NCI-H2081 treated with DMSO at 0.1 percent for 48 hours (cell line): ENCODE data around the gene FGF14.

Experiments used
- DNase-seq: peaks from one replicate; lab custom pipeline; 2025; lab: John Stamatoyannopoulos, UW

The FGF14 gene

GRCh38 chr13:101785858-101786257 lies 616.0 kb downstream of the FGF14 start:
- peak; percentile 45 for DNase-seq

- DNase-seq: no peak
Measured at GRCh38 chr13:101784313-101784712, 617.5 kb downstream of the FGF14 start.

- DNase-seq: no peak
Measured at GRCh38 chr13:101783554-101783953, 618.3 kb downstream of the FGF14 start.

- DNase-seq: no peak
Measured at GRCh38 chr13:101780211-101780610, 621.6 kb downstream of the FGF14 start.

GRCh38 chr13:101779147-101779546 lies 622.7 kb downstream of the FGF14 start:
- no peak for DNase-seq

- no peak for DNase-seq
Measured at GRCh38 chr13:101775267-101775666, 626.6 kb downstream of the FGF14 start.

GRCh38 chr13:101774393-101774792 lies 627.5 kb downstream of the FGF14 start:
- no peak for DNase-seq

- no peak for DNase-seq
Measured at GRCh38 chr13:101773062-101773461, 628.8 kb downstream of the FGF14 start.

- no peak for DNase-seq
Measured at GRCh38 chr13:101767131-101767530, 634.7 kb downstream of the FGF14 start.

- DNase-seq: no peak
Measured at GRCh38 chr13:101763191-101763590, 638.7 kb downstream of the FGF14 start.

GRCh38 chr13:101757446-101758039 lies 644.3 kb downstream of the FGF14 start:
- peak; percentile 31 for DNase-seq

- DNase-seq: no peak
Measured at GRCh38 chr13:101755228-101755887, 646.5 kb downstream of the FGF14 start.

- no peak for DNase-seq
Measured at GRCh38 chr13:101752432-101752831, 649.4 kb downstream of the FGF14 start.

GRCh38 chr13:101751488-101751887 lies 650.4 kb downstream of the FGF14 start:
- DNase-seq: peak; percentile 42

GRCh38 chr13:101749584-101749983 lies 652.3 kb downstream of the FGF14 start:
- no peak for DNase-seq

GRCh38 chr13:101747039-101747438 lies 654.8 kb downstream of the FGF14 start:
- no peak for DNase-seq

- DNase-seq: no peak
Measured at GRCh38 chr13:101746513-101746912, 655.3 kb downstream of the FGF14 start.

- DNase-seq: no peak
Measured at GRCh38 chr13:101739382-101740178, 662.3 kb downstream of the FGF14 start.

- DNase-seq: no peak
Measured at GRCh38 chr13:101738336-101738735, 663.5 kb downstream of the FGF14 start.

GRCh38 chr13:101736566-101736965 lies 665.3 kb downstream of the FGF14 start:
- DNase-seq: no peak

- DNase-seq: peak; percentile 61
Measured at GRCh38 chr13:101730420-101731000, 671.3 kb downstream of the FGF14 start.

GRCh38 chr13:101728615-101729014 lies 673.2 kb downstream of the FGF14 start:
- DNase-seq: no peak

GRCh38 chr13:101728021-101728420 lies 673.8 kb downstream of the FGF14 start:
- DNase-seq: no peak
